Measurements from ENCODE around the gene PDS5A.
"Not testable (repeated sequence)": the region's sequence is repeated elsewhere in the genome, so short reads cannot be mapped to it uniquely, and the experiment has no call there.

The PDS5A gene

GRCh38 chr4:39823191-39823590, 154.5 kb downstream of the PDS5A start:
- no peak for DNase-seq

- no peak for DNase-seq
These were observed 155.0 kb downstream of the PDS5A start for GRCh38 chr4:39822662-39823061.

- no peak for DNase-seq
These were observed 155.8 kb downstream of the PDS5A start for GRCh38 chr4:39821951-39822350.

- peak; percentile 31 for DNase-seq
These were observed 157.5 kb downstream of the PDS5A start for GRCh38 chr4:39820186-39820585.

- DNase-seq, result no peak
These were observed 159.1 kb downstream of the PDS5A start for GRCh38 chr4:39818646-39819045.

- no peak for DNase-seq
These were observed 163.1 kb downstream of the PDS5A start for GRCh38 chr4:39814403-39815185.

GRCh38 chr4:39813761-39814160, 163.9 kb downstream of the PDS5A start:
- DNase-seq, result not testable (repeated sequence)

GRCh38 chr4:39813033-39813432, 164.7 kb downstream of the PDS5A start:
- not testable (repeated sequence) for DNase-seq

- no peak for DNase-seq
These were observed 165.2 kb downstream of the PDS5A start for GRCh38 chr4:39812500-39812899.

GRCh38 chr4:39808231-39808749, 169.4 kb downstream of the PDS5A start:
- peak; percentile 58 for DNase-seq

GRCh38 chr4:39802005-39802404, 175.7 kb downstream of the PDS5A start:
- DNase-seq, result no peak

- not testable (repeated sequence) for DNase-seq
These were observed 184.7 kb downstream of the PDS5A start for GRCh38 chr4:39792976-39793375.

- peak; percentile 84 for DNase-seq
These were observed 185.2 kb downstream of the PDS5A start for GRCh38 chr4:39792529-39792928.

GRCh38 chr4:39792128-39792527, 185.6 kb downstream of the PDS5A start:
- no peak for DNase-seq

- DNase-seq, result no peak
These were observed 190.9 kb downstream of the PDS5A start for GRCh38 chr4:39786838-39787237.

- peak; percentile 44 for DNase-seq
These were observed 192.6 kb downstream of the PDS5A start for GRCh38 chr4:39785083-39785482.

GRCh38 chr4:39781988-39782387, 195.7 kb downstream of the PDS5A start:
- not testable (repeated sequence) for DNase-seq

Measured in hematopoietic multipotent progenitor cell treated with erythropoietin and hydrocortisone succinate and interleukin-3 and kit ligand, for 4 days (in vitro differentiated cells).